ENCODE data around the gene PRRX2.
"Not testable (repeated sequence)": the region's sequence is repeated elsewhere in the genome, so short reads cannot be mapped to it uniquely, and the experiment has no call there.

Gene PRRX2

GRCh38 chr9:129737479-129738274, 72.2 kb downstream of the PRRX2 start:
- no peak for DNase-seq

GRCh38 chr9:129739432-129739831, 74.0 kb downstream of the PRRX2 start:
- no peak for DNase-seq

- DNase-seq: no peak
Measured at GRCh38 chr9:129740174-129740573, 74.7 kb downstream of the PRRX2 start.

- no peak for DNase-seq
Measured at GRCh38 chr9:129740666-129741464, 75.4 kb downstream of the PRRX2 start.

GRCh38 chr9:129745200-129745599, 79.8 kb downstream of the PRRX2 start:
- DNase-seq: no peak

- DNase-seq: no peak
Measured at GRCh38 chr9:129746092-129746777, 80.8 kb downstream of the PRRX2 start.

- no peak for DNase-seq
Measured at GRCh38 chr9:129748249-129748648, 82.8 kb downstream of the PRRX2 start.

GRCh38 chr9:129749052-129749451, 83.6 kb downstream of the PRRX2 start:
- DNase-seq: not testable (repeated sequence)

- no peak for DNase-seq
Measured at GRCh38 chr9:129749575-129749974, 84.1 kb downstream of the PRRX2 start.

GRCh38 chr9:129750013-129750638, 84.7 kb downstream of the PRRX2 start:
- no peak for DNase-seq

GRCh38 chr9:129751841-129752801, 86.7 kb downstream of the PRRX2 start:
- DNase-seq: no peak

GRCh38 chr9:129752900-129753729, 87.7 kb downstream of the PRRX2 start, which contains the start of gene PTGES:
Gene PTGES (minus strand): TSS chr9:129753042. CDS start chr9:129753012, 30 bp downstream.
- no peak for DNase-seq

GRCh38 chr9:129755151-129755550, 89.7 kb downstream of the PRRX2 start:
- no peak for DNase-seq

- DNase-seq: no peak
Measured at GRCh38 chr9:129756191-129756590, 90.7 kb downstream of the PRRX2 start.

- DNase-seq: no peak
Measured at GRCh38 chr9:129757045-129757444, 91.6 kb downstream of the PRRX2 start.

GRCh38 chr9:129759319-129759718, 93.9 kb downstream of the PRRX2 start:
- DNase-seq: no peak

- DNase-seq: no peak
Measured at GRCh38 chr9:129759804-129760502, 94.5 kb downstream of the PRRX2 start.

- DNase-seq: not testable (repeated sequence)
Measured at GRCh38 chr9:129760784-129761183, 95.3 kb downstream of the PRRX2 start.

- no peak for DNase-seq
Measured at GRCh38 chr9:129761293-129761900, 96.0 kb downstream of the PRRX2 start.
